T1000 (cell line): Measurements from ENCODE around the gene MYO1C.
A peak's percentile ranks its signal among the peaks of the same experiment; 100 is the strongest.
"Not testable (repeated sequence)": the region's sequence is repeated elsewhere in the genome, so short reads cannot be mapped to it uniquely, and the experiment has no call there.

Experiments
- DNase-seq: peaks from one replicate; lab custom pipeline; 2025; ENCODE audit warnings: mixed read lengths; lab: John Stamatoyannopoulos, UW

MYO1C gene

DNA sequence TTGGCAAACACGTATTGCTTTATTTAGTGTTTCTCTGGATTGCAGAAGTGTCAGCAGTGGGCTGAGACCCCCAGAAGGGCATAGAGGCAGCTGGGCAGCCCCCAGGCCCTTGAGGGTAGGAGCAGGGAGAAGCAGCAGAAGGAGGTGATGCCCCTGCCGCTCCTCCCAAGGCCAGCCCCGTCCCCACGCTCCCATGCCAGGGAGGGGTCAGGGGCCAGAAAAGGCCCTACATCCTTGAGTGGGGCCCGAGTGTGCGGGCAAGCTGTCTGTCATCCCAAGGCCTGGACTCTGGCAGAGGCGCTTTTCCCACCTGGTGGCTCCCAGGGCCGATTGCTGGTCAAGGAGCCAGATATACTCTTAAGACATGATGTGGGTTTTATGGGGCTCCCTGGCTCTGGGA lies 28.3 kb downstream of the MYO1C start:
- no peak for DNase-seq

DNA sequence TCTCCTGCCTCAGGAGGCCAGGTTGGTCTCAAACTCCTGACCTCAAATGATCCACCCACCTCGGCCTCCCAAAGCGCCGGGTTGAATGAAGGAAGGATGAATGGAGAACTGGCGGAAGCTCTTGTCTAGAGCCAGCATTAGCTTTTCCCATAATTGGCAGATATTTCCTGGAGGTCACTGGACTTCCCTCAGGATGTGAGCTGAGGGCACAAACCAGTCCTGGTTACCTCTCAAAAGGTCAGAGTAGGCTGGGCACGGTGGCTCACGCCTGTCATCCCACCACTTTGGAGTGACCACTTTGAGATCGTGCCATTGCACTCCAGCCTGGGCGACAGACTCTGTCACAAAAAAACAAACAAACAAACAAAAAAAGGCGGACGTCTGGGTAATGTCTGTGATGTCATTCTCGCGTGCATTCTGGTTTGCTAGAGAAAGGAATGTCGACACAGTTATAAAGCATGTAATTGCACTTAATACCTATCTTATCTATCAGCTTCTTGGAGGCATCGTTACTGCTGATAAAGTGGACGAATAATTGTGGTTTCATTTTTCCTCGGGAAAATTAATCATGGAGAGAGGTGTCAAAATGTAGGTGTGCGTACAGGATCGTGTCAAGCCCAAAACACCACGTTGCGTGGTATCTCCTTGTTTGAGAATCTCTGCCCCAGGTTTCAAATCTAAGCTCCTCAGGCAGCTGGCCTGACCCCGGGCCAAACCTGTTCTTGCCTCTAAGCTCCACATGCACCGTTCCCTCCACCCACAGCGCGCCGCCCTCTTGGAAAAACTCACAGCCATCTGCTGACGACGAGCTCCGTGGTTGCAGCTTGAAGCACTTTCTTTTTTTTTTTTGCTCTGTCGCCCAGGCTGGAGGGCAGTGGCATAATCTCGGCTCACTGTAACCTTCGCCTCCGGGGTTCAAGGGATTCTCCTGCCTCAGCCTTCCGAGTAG lies 30.0 kb downstream of the MYO1C start:
- DNase-seq, result no peak

DNA sequence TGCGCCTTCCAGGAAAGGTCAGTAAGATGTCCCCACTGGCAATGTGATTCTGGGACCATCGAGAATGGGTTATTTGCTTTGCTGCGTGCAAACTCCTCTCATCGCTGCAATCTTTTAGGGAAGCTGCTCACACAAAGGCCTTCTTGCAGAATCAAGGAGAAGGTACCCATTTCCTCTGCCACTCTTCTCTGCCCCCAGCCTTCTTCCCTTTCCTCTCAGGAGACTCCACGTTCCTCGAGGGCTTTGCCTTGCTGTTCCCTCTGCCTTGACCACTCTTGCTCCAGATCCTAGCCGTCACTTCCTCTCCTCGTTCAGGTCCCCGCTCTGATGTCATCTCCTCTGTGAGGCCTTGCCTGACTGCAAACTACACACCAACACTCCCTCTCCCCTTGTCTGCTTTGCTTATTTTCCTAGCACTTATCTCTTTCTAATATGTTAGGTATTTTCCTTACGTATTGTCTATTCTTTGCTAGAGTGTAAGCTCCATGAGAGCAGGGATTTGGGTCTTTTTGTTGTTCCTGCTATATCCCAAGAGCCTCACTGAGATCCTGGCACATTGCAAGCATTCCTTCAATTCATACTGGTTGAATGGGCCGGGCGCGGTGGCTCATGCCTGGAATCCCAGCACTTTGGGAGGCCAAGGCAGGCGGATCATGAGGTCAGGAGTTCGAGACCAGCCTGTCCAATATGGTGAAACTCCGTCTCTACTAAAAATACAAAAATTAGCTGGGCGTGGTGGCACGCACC lies 31.1 kb downstream of the MYO1C start:
- no peak for DNase-seq

DNA sequence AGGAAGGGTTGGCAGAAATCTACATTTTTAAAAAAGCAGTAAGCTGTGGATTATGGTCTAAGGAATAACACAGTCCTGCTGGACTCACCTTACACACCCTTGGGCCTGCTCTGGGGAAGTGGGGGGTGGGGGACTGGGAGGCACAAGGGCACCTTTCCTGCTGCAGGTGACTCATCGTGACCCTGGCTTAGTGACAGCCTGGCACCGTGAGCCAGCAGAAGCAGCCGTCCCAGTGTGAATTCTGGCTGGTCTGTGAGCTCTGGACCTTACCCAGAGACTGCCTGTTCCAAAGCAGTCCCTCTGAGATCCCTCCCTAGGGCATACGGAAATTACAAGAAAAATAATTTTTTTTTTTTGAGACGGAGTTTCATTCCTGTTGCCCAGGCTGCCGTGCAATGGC lies 32.3 kb downstream of the MYO1C start:
- peak; percentile 28 for DNase-seq

DNA sequence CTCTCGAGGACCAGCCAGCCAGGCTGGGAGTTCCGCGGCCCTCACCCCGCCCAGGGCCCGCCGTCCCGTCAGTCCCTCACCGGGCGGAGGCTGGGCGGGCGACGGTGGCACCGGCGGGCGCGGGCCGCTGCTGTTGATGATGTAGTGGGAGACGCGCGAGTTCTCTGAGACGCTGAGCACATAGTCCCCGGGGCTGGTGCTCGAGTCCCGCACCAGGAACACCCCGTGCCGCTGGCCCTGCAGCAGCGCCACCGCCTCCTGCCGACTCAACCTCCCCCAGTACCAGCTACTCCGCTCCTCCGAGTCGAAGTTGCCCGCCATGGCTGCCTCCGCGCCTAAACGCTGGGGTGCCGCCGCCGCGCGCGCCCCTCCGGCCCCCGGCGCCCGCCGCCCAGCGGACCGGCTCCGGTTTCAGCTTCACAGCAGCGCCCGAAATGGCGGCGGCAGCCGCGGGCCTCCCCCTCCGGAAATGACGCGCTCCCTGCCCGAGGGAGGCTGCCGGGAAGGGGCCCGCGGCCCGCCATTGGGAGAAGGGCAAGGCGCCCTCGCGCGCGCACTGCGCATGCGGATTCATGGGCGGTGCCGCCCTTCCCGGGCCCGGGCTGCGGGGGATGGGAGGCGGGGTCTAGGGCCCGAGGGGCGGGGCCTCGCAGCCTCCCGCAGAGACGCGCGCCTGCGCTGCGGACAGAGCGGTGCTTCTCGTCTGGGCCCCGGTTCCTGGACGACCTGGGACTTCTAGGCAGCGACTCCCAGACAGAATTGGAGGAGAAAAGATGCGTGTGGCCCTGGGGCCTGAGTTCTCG lies 36.5 kb downstream of the MYO1C start, which contains the start of gene CRK:
Gene CRK (minus strand): TSS at position 436 of the 803 bp plus-strand sequence. CDS start 115 bp downstream, at position 321.
- DNase-seq, result peak; percentile 98

DNA sequence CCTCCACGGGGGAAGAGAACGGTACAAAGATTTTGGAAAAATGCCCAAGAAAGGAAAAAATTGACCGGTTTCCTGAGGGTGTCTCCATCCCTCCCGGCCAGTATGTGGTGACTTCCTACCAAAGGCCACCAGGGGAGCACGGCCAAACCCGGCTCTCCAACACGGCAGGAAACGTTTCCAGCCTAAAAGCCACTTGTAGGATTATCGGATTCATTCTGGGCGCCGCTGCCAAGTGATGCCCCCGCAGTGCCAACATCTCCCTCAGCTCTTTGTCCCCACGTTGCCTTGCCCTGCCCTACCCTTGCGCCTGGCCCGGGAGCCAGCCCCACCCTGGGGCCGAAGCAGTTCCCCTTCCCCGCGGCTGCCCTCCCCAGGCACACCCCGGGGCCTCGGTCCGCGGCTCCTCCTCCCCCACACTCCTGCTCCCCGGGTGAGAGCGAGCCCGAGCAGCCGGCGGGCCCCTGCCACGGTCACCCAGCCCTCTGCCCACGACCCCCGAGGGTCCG lies 37.1 kb downstream of the MYO1C start:
- peak; percentile 42 for DNase-seq

DNA sequence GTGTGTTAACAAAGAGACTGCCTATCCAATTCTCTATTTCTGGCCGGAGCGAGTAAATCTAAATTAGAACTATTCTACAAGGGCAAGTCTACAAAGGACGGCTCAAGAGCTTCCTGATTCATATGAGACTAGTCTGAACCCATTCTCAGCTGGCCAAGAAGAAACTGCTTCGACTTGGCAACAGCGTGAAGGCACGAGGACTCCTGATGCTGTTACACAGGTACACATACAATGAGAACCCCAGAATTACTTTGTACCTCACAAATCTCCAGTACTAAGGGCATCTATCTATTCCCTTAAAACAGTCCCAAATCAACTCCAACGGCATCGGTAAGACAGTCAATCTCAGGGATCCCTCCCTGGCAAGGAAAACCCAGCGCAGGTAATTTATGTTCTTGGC lies 37.9 kb downstream of the MYO1C start:
- DNase-seq, result no peak

DNA sequence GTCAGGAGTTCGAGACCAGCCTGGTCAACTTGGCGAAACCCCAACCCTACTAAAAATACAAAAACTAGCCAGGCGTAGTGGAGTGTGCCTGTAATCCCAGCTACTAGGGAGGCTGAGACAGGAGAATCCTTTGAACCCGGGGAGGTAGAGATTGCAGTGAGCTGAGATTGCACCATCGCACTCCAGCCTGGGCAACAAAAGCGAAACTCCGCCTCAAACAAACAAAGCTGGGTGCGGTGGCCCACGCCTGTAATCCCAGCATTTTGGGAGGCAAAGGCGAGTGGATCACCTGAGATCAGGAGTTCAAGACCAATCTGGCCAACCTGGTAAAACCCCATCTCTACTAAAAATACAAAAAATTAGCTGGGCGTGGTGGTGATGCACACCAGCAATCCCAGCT lies 38.8 kb downstream of the MYO1C start:
- DNase-seq, result not testable (repeated sequence)

DNA sequence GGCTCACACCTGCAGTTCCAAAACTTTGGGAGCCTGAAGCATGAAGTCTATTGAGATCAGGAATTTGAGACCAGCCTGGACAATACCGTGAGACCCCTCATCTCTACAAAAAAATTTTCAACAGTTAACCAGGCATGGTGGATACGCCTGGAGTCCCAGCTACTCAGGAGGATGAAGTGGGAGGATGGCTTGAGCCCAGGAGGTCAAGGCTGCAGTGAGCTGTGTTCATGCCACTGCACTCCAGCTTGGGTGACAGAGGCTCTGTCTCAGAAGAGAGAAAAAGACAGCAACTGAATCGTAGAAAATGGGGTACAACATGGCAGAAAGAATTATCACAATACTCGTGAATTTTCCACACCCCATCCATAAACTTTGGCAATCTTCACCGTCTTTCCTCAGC lies 39.6 kb downstream of the MYO1C start:
- DNase-seq, result no peak

DNA sequence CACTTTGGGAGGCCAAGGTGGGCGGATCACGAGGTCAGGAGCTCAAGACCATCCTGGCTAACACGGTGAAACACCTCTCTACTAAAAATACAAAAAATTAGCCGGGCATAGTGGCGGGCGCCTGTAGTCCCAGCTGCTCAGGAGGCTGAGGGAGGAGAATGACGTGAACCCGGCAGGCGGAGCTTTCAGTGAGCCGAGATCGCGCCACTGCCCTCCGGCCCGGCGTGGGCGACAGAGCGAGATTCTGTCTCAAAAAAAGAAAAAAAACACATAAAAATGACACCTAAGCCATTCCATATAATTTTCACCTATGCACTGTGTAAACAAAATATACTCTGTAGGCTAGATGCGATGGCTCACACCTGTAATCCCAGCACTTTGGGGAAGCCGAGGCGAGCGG lies 42.2 kb downstream of the MYO1C start:
- DNase-seq, result not testable (repeated sequence)

DNA sequence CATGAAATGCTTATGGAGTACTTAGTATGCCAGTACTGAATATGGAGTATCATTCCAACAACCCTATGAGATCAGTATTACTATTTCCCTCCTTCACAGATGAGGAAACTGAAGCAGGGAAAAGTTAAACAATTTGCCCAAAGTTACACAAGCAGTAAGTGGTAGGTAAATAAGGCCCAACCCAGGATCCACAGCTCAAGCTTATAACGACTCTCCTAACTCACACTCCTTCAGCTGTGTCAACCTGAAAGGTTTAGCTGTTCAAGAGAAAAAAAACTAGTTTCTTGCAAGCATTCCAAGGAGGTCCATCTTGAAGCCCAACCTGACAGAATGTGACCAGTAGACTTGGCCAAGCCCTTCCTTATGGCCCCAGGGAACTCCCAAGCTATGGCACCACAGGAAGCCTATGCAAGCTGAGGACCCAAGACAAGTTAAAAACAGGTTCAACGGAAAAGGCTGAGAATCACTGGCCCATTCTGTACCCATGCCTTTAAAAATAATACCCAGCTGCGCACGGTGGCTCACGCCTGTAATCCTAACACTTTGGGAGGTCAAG lies 43.0 kb downstream of the MYO1C start:
- no peak for DNase-seq

DNA sequence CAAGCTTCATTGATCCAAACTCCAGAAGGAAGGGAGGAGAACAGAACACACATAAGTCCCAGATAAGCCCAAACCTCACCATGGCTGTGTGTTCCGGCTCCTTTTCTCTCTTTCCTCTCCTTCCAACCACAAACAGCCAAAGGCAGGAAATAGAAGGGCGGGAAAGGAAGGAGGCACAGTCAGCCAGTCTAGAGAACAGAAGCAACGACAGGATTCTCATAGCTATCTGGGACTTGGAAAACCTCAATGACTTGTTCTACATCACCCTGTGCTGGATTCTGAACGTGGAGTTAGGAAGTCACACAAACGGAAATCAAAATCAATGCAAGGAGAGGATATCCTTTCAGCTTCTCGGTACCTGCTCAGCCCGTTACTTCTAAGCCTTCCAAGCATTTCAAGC lies 45.4 kb downstream of the MYO1C start:
- no peak for DNase-seq

DNA sequence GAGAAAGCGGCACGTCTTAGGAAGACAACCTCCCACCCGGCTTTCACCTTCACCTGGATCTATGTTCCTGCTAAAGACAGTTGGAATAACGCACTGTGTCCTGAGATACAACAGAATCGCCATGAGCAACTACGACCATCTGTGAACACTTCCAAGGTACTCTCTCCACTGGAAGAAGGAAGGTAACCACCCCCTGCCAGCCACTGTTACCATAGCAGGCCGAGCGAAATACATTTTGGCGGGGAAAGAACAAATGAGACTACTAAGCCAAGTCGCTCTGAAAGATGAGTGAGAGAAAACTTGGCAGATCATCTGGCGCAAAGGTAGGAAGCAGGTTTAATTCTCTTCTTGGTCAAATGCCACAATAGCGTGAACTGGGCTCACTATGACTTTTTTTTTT lies 46.3 kb downstream of the MYO1C start:
- DNase-seq, result no peak

DNA sequence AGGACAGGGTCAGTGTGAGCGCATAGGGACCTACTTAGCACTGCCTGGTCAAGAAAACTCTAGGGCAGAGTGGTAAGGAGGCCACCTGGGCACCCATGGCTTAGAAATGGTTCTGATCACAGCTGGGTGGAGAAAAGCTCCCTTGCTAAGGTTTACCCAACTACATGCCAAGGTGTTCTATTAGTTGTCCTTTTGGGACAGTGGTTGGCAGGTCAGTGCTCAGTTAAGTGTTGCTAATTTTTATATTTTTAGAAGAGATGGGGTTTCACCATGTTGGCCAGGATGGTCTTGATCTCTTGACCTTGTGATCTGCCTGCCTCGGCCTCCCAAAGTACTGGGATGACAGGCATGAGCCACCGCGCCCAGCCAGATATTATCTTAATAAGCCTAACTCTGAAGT lies 46.8 kb downstream of the MYO1C start:
- DNase-seq, result not testable (repeated sequence)

DNA sequence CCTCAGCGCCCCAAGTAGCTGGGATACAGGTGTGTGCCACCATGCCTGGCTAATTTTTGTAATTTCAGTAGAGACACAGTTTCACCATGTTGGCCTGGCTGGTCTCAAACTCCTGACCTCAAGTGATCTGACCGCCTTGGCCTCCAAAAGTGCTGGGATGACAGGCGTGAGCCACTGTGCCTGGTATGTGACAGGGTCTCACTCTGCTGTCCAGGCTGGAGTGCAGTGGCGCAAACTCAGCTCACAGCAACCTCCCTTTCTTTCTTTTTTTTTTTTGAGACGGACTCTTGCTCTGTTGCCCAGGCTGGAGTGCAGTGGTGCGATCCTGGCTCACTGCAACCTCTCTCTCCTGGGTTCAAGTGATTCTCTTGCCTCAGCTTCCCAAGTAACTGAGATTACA lies 49.8 kb downstream of the MYO1C start:
- DNase-seq, result not testable (repeated sequence)

DNA sequence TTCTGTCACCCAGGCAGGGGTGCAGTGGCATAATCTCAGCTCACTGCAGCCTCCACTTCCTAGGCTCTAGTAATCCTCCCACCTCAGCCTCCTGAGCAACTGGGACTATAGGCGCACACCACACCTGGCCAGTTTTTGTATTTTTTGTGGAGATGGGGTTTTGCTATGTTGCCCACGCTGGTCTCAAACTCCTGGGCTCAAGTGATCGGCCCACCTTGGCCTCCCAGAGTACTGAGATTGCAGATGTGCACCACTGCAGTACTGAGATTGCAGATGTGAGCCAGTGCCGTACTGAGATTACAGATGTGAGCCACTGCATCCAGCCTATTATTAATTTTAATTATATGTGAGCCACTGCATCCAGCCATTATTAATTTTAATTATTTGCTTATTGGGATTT lies 50.3 kb downstream of the MYO1C start:
- no peak for DNase-seq

DNA sequence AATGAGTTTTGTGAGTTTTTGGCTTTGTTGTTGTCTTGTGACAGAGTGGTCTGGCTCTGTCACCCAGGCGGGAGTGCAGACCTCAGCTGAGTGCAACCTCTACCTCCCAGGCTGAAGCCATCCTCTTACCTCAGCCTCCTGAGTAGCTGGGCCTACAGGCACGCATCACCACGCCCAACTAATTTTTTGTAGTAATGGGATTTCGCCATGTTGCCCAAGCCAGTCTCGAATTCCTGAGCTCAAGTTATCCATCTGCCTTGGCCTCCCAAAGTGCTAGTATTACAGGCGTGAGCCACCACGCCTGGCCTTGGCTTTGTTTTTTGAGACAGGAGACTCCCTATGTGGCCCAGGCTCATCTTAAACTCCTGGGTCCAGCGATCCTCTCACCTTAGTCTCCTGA lies 51.6 kb downstream of the MYO1C start:
- DNase-seq, result no peak

DNA sequence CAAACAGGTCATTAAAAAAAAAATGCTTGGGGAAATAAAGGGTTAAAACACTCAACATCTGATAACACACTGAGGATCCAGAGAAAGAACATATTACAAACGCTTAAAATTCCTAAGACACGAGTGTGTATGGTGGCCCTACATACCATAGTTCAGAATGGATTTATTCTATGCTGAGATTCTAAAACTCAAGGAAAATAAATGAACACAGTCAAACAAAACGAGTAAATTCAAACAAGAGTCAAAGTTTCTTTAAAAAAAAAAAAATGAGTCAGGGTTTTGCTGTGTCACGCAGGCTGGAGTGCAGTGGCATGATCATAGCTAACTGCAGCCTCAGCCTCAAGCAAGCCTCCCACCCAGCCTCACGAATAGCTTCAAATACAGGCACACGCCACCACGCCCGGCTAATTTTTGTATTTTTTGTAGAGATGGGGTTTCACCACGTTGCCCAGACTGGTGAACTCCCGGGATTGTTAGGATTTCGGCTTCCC lies 53.8 kb downstream of the MYO1C start:
- DNase-seq, result no peak

DNA sequence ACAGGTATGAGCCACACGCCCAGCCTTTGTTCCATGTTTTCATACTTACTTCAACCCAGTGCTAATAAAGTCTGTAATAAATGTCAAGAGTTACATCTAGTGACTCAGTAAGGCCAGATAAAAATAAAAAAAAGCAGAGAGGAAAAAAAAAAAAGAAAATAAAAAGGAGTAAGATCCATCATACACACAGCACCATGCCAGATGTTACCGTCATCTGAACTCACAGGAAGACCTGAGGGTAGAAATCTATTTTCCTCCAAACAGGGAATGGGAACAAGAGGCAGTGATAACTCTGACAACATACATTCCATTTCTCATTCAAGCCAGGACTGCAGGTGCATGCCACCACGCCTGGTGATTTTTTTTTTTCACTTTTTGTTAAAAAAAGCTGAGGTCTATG lies 57.2 kb downstream of the MYO1C start:
- no peak for DNase-seq

DNA sequence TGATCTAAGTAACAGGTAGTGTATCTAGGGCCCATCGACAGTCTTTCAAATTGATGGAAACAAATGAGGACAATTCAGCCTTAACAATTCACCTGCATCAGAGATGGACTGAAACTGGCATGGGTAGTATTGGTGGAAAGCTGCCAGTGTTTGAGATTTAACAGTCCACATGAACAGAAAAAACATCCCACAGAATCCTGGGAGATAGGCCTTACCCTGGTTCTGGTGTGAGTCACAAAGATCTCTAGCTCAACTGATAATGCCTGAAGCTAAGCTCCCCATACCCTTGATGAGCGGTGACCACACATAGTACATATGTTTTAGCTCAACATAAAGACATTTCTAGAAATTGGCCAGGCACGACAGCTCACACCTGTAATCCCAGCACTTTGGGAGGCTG lies 58.3 kb downstream of the MYO1C start:
- no peak for DNase-seq

DNA sequence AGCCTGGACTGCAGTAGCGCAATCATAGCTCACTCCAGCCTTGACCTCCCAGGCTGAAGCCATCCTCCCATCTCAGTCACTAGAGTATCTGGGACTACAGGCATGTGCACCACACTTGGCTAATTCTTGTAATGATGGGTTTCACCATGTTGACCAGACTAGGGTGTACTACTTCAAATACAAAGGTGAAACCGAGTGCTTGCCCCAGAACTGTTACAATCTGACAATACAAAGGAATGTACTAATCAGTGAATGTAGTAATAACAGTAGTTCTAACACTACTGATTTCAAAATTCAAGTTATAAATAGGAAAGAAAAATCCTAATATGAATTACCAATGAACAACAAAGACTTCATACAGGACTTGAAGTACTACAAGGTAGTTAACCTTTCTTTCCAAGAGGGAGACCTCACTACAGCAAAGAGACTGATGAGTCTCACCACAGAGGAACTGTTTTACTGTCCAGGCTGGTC lies 60.8 kb downstream of the MYO1C start:
- no peak for DNase-seq
